Measurements from ENCODE around the gene NINJ1.

GRCh38 chr9:93107825-93108161 is 26.3 kb downstream of the NINJ1 start:
- TF ChIP-seq, protein P1, sequence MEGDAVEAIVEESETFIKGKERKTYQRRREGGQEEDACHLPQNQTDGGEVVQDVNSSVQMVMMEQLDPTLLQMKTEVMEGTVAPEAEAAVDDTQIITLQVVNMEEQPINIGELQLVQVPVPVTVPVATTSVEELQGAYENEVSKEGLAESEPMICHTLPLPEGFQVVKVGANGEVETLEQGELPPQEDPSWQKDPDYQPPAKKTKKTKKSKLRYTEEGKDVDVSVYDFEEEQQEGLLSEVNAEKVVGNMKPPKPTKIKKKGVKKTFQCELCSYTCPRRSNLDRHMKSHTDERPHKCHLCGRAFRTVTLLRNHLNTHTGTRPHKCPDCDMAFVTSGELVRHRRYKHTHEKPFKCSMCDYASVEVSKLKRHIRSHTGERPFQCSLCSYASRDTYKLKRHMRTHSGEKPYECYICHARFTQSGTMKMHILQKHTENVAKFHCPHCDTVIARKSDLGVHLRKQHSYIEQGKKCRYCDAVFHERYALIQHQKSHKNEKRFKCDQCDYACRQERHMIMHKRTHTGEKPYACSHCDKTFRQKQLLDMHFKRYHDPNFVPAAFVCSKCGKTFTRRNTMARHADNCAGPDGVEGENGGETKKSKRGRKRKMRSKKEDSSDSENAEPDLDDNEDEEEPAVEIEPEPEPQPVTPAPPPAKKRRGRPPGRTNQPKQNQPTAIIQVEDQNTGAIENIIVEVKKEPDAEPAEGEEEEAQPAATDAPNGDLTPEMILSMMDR (conservative IDR thresholded peaks at IDR 0.05 in 1 of 2, IDR thresholded peaks at IDR 0.05 in 1 of 2; ENCODE audit: low read depth in 1 of 2, low read length in 2 of 2): no peak
- TF ChIP-seq EZH2 (IDR thresholded peaks at IDR 0.05; ENCODE audit: low read length, missing control alignments): no peak
